Stimulated activated naive CD8-positive, alpha-beta T cell treated with anti-CD3 and anti-CD28 coated beads, Interleukin-15, Interleukin-2, amounts not matched to agents 100 ng/mL and 50 ng/mL, for 24 hours (primary cell): ENCODE data around the gene PRDM7.
"Not testable (repeated sequence)": the region's sequence is repeated elsewhere in the genome, so short reads cannot be mapped to it uniquely, and the experiment has no call there.

Source experiments
- H3K27ac Mint-ChIP-seq: one replicate; pipeline ENCODE4 v1.8.0; 2021; ENCODE audit warnings: mild to moderate bottlenecking, mixed read lengths
- H3K27me3 Mint-ChIP-seq: one replicate; pipeline ENCODE4 v1.8.0; 2021; ENCODE audit warnings: mixed read lengths
- H3K36me3 Mint-ChIP-seq: one replicate; pipeline ENCODE4 v1.8.0; 2021; ENCODE audit warnings: low read depth, mixed read lengths
- H3K4me1 Mint-ChIP-seq: one replicate; pipeline ENCODE4 v1.8.0; 2021; ENCODE audit warnings: low read depth, mixed read lengths
- H3K4me3 Mint-ChIP-seq: one replicate; pipeline ENCODE4 v1.8.0; 2021; ENCODE audit warnings: mild to moderate bottlenecking, mixed read lengths
- H3K9me3 Mint-ChIP-seq: one replicate; pipeline ENCODE4 v1.8.0; 2021; ENCODE audit warnings: mixed read lengths

Gene PRDM7

GRCh38 chr16:90018652-90019542 is 58.2 kb downstream of the PRDM7 start, which contains the start of gene DBNDD1:
DBNDD1 (minus strand) TSS chr16:90019456; CDS start chr16:90019341, 115 bp downstream.
- Mint-ChIP-seq H3K9me3 (peaks cover 3% of the 10 kb centered on the region), H3K27me3 (peaks cover 6% of the 10 kb centered on the region), H3K4me1 (peaks cover 25% of the 10 kb centered on the region), H3K4me3 (peak within 1 kb of the TSS; percentile 70), H3K36me3 (peaks cover 5% of the 10 kb centered on the region), H3K27ac (no peak within 1 kb of the TSS)

- Mint-ChIP-seq H3K9me3 (peaks cover 3% of the 10 kb centered on the region), H3K4me1 (peaks cover 25% of the 10 kb centered on the region), H3K4me3 (peak overlapping the region; percentile 63), H3K36me3 (peaks cover 5% of the 10 kb centered on the region), H3K27me3 (peaks cover 6% of the 10 kb centered on the region), H3K27ac (no peak overlapping the region)
Measured at GRCh38 chr16:90018297-90018651, 58.9 kb downstream of the PRDM7 start.

- Mint-ChIP-seq H3K9me3 (no peaks in the 10 kb centered on the region), H3K4me1 (peaks cover 11% of the 10 kb centered on the region), H3K4me3 (no peak overlapping the region), H3K27me3 (peaks cover 6% of the 10 kb centered on the region), H3K27ac (no peak overlapping the region), H3K36me3 (no peaks in the 10 kb centered on the region)
Measured at GRCh38 chr16:90016339-90016950, 60.7 kb downstream of the PRDM7 start.

GRCh38 chr16:90015586-90016338 is 61.4 kb downstream of the PRDM7 start:
- no peaks in the 10 kb centered on the region for H3K9me3 Mint-ChIP-seq
- H3K27ac Mint-ChIP-seq = no peak overlapping the region
- H3K36me3 Mint-ChIP-seq = no peaks in the 10 kb centered on the region
- H3K4me3 Mint-ChIP-seq = no peak overlapping the region
- H3K27me3 Mint-ChIP-seq = peaks cover 6% of the 10 kb centered on the region
- peaks cover 7% of the 10 kb centered on the region for H3K4me1 Mint-ChIP-seq

- Mint-ChIP-seq H3K4me3 (no peak overlapping the region), H3K27ac (no peak overlapping the region), H3K9me3 (no peaks in the 10 kb centered on the region), H3K27me3 (peaks cover 6% of the 10 kb centered on the region), H3K36me3 (no peaks in the 10 kb centered on the region), H3K4me1 (peaks cover 18% of the 10 kb centered on the region)
Measured at GRCh38 chr16:90012991-90013745, 64.0 kb downstream of the PRDM7 start.

- Mint-ChIP-seq H3K27me3 (peaks cover 6% of the 10 kb centered on the region), H3K27ac (no peak overlapping the region), H3K4me1 (peaks cover 22% of the 10 kb centered on the region), H3K9me3 (no peaks in the 10 kb centered on the region), H3K4me3 (no peak overlapping the region), H3K36me3 (no peaks in the 10 kb centered on the region)
Measured at GRCh38 chr16:90011908-90012501, 65.1 kb downstream of the PRDM7 start.

GRCh38 chr16:90011508-90011819 is 65.7 kb downstream of the PRDM7 start:
- no peak overlapping the region for H3K27ac Mint-ChIP-seq
- no peaks in the 10 kb centered on the region for H3K9me3 Mint-ChIP-seq
- no peak overlapping the region for H3K4me3 Mint-ChIP-seq
- peaks cover 22% of the 10 kb centered on the region for H3K4me1 Mint-ChIP-seq
- peaks cover 6% of the 10 kb centered on the region for H3K27me3 Mint-ChIP-seq
- no peaks in the 10 kb centered on the region for H3K36me3 Mint-ChIP-seq

GRCh38 chr16:90010676-90011507 is 66.2 kb downstream of the PRDM7 start:
- no peaks in the 10 kb centered on the region for H3K9me3 Mint-ChIP-seq
- H3K36me3 Mint-ChIP-seq = no peaks in the 10 kb centered on the region
- no peak overlapping the region for H3K4me3 Mint-ChIP-seq
- H3K27me3 Mint-ChIP-seq = peaks cover 6% of the 10 kb centered on the region
- no peak overlapping the region for H3K27ac Mint-ChIP-seq
- H3K4me1 Mint-ChIP-seq = peaks cover 22% of the 10 kb centered on the region

- Mint-ChIP-seq H3K4me1 (peaks cover 22% of the 10 kb centered on the region), H3K27me3 (no peaks in the 10 kb centered on the region), H3K9me3 (no peaks in the 10 kb centered on the region), H3K36me3 (no peaks in the 10 kb centered on the region), H3K27ac (no peak overlapping the region), H3K4me3 (peak overlapping the region; percentile 73)
Measured at GRCh38 chr16:90009172-90009899, 67.8 kb downstream of the PRDM7 start.

- Mint-ChIP-seq H3K27me3 (no peaks in the 10 kb centered on the region), H3K4me3 (peak overlapping the region; percentile 73), H3K4me1 (peaks cover 22% of the 10 kb centered on the region), H3K9me3 (no peaks in the 10 kb centered on the region), H3K27ac (no peak overlapping the region), H3K36me3 (no peaks in the 10 kb centered on the region)
Measured at GRCh38 chr16:90008708-90009145, 68.4 kb downstream of the PRDM7 start.

GRCh38 chr16:90007635-90008234 is 69.4 kb downstream of the PRDM7 start:
- H3K36me3 Mint-ChIP-seq, H3K9me3 Mint-ChIP-seq, H3K27me3 Mint-ChIP-seq, H3K4me3 Mint-ChIP-seq, H3K27ac Mint-ChIP-seq: not testable (repeated sequence)
- peaks cover 22% of the 10 kb centered on the region for H3K4me1 Mint-ChIP-seq

GRCh38 chr16:90007015-90007414 is 70.1 kb downstream of the PRDM7 start:
- Mint-ChIP-seq H3K27me3 (no peaks in the 10 kb centered on the region), H3K27ac (no peak overlapping the region), H3K9me3 (no peaks in the 10 kb centered on the region), H3K36me3 (no peaks in the 10 kb centered on the region), H3K4me1 (peaks cover 22% of the 10 kb centered on the region), H3K4me3 (no peak overlapping the region)
